GM18511 (cell line): Measurements from ENCODE around the gene LYPD8.
A peak's percentile ranks its signal among the peaks of the same experiment; 100 is the strongest.

Source experiments
- ATAC-seq: cut with Tn5 transposase; IDR thresholded peaks from one replicate; pipeline ENCODE4 v1.9.1; 2021; ENCODE audit warnings: mild to moderate bottlenecking, moderate library complexity; ENCODE audit not compliant: unreplicated experiment

Gene LYPD8

GRCh38 chr1:248703674-248704073 is 51.9 kb downstream of the LYPD8 start:
- no peak for ATAC-seq

- ATAC-seq = no peak
Observed at GRCh38 chr1:248702714-248703113, 52.8 kb downstream of the LYPD8 start, which contains the start of gene OR14I1. Gene OR14I1 (minus strand): TSS chr1:248702766.

- no peak for ATAC-seq
Observed at GRCh38 chr1:248699099-248699498, 56.5 kb downstream of the LYPD8 start.

GRCh38 chr1:248697907-248698306 is 57.7 kb downstream of the LYPD8 start:
- ATAC-seq = no peak

- no peak for ATAC-seq
Observed at GRCh38 chr1:248696774-248697173, 58.8 kb downstream of the LYPD8 start.

GRCh38 chr1:248696261-248696660 is 59.3 kb downstream of the LYPD8 start:
- peak; percentile 52 for ATAC-seq

- no peak for ATAC-seq
Observed at GRCh38 chr1:248695451-248696132, 60.0 kb downstream of the LYPD8 start.

- ATAC-seq = no peak
Observed at GRCh38 chr1:248691567-248692155, 63.9 kb downstream of the LYPD8 start.
